GM19324 (cell line): Measurements from ENCODE around the gene APBB1IP.
"Not testable (repeated sequence)": the region's sequence is repeated elsewhere in the genome, so short reads cannot be mapped to it uniquely, and the experiment has no call there.

ENCODE experiments used
- ATAC-seq: cut with Tn5 transposase; IDR thresholded peaks from one replicate; pipeline ENCODE4 v1.9.1; 2021; ENCODE audit warnings: mild to moderate bottlenecking, moderate library complexity; ENCODE audit not compliant: unreplicated experiment, low FRiP score

Gene APBB1IP, protein sequence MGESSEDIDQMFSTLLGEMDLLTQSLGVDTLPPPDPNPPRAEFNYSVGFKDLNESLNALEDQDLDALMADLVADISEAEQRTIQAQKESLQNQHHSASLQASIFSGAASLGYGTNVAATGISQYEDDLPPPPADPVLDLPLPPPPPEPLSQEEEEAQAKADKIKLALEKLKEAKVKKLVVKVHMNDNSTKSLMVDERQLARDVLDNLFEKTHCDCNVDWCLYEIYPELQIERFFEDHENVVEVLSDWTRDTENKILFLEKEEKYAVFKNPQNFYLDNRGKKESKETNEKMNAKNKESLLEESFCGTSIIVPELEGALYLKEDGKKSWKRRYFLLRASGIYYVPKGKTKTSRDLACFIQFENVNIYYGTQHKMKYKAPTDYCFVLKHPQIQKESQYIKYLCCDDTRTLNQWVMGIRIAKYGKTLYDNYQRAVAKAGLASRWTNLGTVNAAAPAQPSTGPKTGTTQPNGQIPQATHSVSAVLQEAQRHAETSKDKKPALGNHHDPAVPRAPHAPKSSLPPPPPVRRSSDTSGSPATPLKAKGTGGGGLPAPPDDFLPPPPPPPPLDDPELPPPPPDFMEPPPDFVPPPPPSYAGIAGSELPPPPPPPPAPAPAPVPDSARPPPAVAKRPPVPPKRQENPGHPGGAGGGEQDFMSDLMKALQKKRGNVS

DNA sequence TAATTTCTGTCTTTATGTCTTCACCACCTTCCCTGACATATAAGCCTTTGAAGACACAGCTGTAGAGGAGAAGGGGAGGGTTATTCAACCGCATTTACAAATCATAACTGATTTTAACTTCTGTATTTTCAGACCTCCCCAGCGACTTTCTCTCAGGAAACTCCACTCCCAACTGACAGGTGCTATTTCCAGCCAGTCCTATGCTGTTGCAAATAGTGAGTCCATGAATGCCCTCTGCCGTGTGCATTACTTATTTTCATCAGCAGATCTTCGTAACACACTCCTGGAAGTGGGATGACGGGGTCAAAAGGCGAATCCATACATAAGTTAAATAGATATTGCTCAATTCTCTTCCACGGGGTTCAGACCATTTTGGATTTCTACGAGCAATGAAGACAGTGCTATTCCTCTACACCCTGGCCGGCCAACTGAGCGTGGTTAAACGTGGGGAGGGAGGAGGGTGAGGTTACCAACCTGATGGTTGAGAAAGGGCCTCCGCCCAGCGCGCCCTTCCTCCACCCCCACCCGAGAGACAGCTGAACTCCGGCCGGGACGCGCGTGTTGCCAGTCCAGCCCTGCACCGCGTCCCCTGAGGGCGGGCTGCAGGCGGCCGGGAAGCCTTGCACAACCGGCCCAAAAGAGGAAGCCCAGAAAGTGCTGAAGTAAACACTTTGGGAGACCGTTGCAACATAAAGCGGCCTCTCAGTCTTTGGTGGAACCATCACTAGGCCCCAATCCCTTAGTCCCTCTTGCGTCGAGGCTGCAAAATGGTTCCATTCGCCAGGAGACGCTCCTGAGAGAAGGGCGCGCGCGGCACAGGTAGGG, at the start of gene APBB1IP:
Gene APBB1IP, plus strand, starts transcription at position 705 of the 825 bp plus-strand sequence. CDS start 53,986 bp downstream, outside the sequence.
- ATAC-seq, result peak; percentile 71

DNA sequence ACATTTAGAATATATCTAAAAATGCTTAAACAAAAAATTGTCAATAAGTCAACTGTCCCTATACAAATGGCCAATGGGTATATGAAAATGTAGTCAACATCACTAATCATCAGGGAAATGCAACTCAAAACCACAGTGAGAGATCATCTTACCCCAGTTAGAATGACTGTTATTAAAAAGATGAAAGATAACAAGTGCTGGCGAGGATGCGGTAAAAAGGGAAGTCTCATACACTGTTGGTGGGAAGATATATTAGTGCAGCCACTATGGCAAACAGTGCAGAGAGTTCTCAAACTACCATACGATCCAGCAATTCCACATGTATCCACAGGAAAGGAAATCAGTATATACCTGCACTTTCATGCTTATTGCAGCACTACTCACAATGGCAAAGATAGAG, 48.6 kb upstream of the APBB1IP start:
- no peak for ATAC-seq

DNA sequence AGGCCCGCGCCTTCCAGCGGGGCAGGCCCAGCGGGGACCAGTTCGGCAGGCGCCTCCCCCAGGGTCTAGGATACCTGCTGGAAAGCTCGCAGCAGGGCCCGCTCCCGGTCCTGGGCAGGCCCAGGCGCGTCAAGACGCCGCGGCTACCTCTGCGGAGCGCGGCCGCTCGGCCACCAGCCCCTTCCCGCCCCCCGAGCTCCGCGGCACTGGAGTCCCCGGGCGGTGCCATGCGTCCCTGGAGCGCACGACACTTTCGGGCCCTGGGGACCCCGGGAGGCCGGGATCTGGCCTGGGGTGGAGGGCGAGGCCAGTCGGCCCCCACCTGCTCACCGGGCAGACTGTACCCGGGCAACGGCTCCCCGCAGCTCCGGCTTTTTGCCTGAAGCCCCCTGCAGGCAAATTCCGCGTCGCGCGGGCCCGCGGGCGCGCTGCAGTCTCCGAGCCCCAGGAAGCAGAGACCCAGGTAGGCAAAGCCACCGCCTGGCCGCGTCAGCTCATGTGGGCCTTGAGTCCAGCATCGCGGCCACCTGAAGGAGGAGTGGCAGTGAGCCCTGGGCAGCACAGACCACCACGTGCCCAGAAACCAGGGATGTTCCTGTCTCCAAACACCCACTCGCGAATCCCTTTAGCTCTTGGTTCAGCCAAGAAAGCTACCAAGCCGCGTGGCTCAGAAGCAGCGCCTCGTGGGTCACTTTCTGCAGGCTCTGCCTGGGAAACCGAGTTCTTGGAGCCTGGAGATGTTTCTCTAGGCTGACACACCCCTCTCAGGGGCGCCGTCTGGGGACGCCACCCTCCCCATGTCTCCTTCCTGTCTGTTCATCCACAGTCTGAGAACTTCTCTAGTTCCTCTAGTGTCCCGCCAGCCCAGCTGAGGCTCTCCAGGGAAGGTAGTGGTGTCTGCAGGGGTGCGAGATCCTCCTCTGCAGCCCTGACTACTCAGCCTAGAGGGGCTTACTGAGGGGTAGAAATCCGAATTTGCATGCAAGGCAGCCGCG, 46.1 kb upstream of the APBB1IP start:
- ATAC-seq, result no peak

DNA sequence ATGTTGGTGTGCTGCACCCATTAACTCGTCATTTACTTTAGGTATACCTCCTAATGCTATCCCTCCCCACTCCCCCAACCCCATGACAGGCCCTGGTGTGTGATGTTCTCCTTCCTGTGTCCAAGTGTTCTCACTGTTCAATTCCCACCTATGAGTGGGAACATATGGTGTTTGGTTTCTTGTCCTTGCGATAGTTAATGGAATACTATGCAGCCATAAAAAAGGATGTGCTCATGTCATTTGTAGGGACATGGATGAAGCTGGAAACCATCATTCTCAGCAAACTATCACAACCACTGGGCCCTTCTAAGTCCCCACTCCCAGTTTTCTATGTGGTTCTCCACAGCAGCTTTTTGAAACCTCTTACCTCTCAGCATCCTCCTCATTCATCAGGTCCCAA, 39.8 kb upstream of the APBB1IP start:
- not testable (repeated sequence) for ATAC-seq

DNA sequence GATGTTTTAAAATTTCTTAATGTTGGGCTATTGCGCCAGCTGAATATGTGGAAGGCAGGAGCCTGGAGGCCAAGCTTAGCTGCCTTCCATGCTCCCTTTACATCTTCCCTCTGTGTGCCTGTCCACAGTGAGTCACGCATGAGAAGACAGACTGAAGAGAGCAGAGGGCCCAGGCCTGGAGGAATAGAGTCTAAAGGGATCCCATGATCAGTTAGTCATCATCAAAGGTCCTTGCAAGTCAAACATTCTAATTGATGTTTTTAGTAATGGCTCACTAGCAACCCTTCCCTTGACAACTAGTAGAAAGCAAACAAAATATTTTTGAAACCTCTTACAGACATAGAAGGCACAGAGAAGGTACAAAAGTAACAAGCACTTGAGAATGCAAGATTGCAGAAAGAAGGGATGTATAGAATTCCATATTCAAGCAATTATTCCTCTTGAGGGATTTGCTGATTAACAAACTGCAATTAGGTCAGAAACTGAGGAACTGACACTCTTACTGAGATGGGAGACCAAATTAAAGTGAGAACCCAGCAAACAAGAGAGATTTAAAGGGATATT, 30.7 kb upstream of the APBB1IP start:
- ATAC-seq, result no peak

DNA sequence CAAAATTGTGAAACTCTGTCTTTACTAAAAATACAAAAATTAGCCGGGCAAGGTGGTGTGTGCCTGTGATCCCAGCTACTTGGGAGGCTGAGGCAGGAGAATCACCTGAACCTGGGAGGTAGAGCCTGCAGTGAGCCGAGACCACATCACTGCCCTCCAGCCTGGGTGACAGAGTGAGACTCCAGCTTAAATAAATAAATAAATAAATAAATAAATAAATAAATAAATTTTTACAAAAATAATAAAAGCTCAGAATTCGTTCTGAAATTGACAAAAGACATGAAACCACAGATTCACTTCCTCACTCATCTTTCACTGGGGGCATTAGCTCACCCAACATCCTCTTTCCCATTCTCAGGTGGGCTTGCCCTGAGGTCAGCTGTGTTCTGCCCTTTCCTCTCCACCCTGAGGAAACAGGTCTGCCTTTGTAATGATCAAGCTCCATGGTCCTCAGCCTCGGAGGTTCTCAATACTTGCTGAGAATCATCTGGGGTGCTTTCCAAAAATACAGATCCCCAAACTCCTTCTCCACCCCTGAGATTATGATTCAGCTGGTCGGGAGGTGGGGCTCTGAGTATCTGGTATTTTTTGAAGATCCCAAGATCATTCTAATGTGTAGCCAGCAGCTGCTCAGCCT, 29.2 kb upstream of the APBB1IP start:
- ATAC-seq, result no peak

DNA sequence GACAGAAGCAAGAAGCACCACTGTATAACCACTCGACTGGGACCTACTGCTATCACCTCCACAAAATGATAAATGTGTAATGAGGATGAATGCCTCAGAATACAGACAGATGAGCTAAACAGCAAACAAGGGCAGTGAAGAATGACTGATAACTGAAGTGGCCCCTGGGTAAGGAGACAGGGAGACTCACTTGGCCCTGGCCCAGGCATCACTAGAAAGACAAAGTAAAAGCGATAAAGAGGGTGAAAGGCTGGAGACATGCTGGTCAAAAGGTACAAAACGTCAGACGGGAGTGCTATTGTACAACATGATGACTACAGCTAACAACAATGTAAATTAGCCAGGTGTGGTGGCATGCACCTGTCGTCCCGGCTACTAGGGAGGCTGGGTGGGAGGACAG, 27.8 kb upstream of the APBB1IP start:
- ATAC-seq, result no peak

DNA sequence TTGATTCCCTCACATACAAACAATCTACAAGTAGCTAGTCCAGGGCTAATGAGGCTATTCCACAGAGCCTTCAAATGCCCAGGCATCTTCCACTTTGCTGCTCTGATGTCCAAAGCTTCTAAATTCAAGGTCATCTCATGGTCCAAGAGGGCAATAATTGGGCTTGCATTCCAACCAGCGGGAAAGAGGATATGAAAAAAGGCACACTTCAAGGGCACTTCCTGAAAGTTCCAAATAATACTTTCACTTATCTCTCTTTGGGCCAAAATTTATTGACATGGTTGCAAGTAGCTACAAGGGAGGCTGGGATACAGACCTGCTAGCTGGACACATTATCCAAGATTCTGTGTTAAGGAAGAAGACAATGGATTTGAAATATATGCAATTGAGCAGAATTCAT, 25.2 kb upstream of the APBB1IP start:
- ATAC-seq, result no peak

DNA sequence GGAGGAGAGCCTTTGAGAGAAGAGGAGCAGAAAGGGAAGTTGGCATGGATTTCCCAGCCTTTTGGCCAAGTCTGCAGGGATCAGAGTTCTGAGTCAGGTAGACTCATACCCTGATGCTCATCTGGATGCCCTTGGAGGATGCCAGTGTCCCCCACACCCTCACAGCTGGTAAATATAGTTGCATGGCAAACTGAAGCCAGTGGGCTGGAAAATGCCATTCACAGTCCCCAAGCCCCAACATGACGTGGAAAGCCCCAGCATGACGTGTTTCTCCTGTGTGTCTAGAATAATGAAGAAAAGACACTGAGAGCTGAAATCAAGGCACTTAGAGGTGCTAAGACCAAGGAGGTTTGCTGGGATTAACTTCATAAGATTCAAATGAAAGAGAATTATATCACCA, 24.8 kb upstream of the APBB1IP start:
- no peak for ATAC-seq

DNA sequence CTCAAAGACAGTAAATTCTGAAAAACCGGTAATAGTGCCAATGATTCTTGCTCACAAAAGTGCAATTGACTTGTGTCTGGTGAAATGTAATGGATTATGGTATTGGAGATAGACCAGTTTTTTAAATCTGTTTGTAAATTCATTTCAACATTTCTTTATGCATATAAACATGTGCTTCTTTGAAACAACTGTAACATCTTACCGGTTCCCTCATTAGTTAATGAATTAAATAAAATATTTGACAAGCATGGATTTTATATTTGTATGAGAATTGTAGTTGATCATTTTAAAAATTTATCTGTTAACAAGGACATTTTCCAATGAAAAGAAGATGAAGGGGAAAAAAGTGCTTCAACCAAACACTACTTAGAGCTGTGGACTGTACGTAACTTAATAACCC, 21.0 kb upstream of the APBB1IP start:
- ATAC-seq, result no peak

DNA sequence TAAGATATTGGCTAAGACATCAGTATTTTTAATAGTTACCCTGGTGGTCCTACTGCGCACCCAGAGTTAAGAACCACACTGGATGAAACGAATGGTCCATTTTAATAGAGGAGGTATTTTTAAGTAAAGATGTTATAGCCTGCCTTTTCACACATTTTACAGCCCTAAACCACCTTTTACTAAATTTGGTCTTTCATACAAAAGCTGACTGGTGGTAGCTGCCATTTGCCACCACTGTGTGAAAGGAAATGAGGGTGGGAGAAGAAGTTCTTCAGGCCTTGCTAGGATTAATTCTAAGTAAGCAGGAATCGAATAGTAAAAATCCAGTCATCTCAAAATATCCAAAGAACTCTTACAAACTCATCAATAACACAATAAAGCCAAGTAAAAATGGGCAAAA, 15.2 kb upstream of the APBB1IP start:
- no peak for ATAC-seq

DNA sequence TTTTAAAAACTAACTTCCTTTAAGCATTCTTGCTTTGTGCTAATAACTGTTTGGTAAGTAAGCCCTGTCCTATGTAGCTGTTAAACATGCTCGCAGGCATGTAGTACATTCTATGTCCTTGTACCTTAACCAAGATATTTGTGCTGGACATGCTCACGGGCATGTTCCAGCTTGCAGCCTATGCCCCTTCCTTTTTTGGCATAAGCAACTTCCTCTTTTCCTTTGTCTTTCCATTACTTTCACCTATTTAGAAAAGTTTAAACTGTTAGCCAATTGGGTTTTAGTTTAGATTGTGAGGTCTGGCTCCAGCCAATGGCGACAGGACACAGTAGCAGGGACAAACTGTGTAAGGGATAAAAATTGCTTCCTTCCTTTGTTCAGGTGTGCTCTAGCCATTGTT, 14.4 kb upstream of the APBB1IP start:
- ATAC-seq, result no peak

DNA sequence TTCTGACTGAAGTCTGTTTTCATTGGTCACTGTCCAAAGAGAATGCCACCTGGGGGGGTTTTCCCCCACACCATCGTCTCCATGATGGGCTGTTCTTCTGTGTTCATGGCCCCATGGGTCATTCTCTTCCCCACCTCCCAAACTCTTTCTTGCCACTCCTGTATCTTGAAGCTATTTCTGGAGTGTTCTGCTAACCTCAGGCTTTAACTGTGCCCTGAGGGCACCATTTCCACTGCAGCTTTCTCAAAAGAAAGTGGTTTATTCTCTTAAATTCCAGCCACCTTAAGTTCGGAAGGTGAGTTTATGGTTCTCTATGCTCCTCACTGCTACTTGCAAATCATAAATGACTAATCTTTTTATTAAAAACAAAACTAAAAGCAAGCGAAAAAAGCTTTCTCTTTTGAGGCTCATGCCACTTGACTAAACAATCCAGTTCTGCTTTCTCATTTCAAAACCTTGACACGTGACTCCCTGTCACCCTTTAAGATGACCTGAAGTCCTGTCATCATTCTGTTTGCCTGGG, 7.4 kb upstream of the APBB1IP start:
- ATAC-seq, result peak; percentile 91

DNA sequence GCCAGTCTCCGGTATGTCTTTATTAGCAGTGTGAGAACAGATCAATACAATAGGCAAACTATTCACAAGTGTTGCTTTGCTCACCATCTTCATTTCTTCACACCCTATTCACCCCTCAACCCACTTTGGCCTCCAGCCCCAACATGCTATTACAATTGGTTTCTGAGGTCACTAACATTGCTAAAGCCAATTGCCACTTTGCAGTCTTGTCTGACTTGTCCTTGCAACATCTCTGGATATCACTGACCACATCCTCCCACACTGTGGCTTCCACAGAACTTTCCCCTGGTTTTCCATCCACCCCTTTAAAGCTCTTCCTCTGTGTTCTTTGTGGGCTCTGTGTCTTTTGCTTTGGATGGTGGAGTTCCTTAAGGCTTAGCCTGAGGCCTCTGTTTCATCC, 5.2 kb upstream of the APBB1IP start:
- no peak for ATAC-seq

DNA sequence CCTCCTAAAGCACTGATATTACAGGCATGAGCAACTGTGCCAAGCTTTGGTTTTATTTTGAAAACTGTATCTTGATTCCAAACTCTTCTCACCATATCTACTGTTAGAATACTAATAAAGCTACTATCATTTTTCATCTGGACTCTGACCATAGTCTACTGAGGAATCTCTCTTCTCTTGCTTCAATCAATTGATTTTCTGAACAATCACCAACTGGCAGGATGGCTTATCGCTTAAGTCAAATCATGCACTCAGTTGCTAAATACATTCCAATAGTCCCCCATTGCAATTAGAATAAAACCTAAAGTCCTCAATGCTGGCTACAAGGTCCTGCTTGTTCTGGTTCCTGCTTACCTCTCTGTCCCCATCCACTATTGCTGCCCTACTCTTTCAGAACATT, 2.3 kb upstream of the APBB1IP start:
- no peak for ATAC-seq

DNA sequence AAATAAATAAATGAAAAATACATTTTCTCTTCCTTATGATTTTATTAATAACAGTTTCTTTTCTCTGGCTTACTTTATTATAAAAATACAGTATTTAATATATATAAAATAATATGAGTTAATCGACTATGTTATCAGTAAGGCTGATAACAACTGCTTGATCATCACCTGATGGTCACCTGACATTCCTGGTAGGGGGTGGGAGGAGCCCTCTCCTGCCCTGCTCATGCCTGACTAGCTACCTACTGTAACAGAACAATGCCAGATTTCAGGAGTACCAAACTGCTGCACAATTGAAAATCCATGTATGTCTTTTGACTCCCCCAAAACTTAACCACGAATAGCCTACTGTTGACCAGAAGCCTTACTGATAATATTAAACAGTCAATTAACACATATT, 1.3 kb upstream of the APBB1IP start:
- no peak for ATAC-seq

DNA sequence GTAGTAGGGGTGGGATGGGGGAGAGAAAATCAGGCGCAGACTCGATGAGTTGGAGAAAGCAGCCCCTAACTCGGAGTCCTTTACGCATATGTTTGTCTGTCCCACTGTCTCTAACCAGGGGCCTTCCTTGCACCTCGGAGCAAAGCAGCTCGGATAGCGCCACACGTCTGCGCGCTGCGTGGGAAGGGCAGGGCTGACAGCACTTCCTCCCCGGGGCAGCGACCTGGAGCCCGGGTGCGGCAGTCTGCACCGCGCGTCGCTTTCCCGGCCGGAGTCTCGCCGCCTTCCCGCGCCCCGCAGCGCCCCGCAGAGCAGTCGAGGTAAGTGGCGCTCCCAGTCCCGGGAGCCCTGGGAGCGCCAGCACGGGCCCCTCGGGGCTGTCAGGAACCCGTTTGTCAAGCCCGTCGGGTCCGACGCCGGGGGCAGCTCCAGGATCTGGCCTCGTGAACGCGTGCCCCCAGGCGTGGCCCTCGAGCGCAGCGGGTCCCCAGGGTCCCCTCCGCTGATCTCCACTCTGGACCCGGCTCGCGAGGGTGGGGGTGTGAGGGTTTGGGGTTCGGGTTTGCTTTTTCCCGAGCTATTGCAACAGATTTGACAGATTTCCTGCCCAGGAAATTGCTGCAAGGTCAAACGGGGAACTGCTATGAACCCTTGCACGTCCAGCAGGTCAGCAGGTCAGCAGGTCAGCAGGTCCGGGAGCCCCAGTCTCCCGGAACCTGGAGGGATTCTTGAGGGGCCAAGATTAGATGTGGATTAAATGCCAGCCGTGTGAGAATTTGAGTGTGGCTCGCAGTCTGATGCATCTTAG, 597 bp downstream of the APBB1IP start:
- peak; percentile 55 for ATAC-seq

DNA sequence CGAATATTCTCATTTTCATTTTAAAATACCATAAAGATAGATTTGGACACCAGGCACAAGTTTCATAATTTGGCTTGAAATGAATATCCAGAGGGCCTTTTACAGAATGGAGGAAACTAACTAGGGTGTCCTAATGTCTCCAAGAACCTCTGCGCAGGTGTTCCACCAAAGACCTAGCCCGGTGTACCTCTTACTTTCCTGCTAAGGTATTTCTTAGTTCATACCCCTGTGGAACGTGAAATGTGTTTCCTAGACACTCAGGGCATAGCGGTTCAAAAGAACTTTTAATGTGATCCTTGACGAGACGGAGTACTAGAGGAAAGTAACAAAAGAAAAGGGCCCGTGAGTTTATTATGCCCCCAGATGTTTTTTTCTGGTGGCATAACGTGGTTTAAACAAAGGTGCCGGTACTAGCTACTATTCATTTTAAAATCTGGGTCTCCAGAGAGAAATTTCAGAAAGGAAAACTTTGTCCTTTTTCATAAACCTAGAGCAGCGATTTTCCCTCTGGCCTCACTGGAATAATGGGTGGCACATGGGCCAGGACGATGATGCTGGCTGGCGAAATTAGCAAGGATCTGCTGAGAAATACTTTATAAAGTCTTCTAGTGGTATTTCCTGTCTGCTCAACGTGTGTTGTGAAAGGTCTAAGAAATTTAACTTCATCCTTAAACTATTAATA, 1.4 kb downstream of the APBB1IP start:
- ATAC-seq, result no peak
